ENCODE results near the gene AP4B1. TPM values are rescaled to one million over a fixed set of nuclear protein-coding genes. Genes with fewer than 3 reads are reported as not detected.
A peak's percentile ranks its signal among the peaks of the same experiment; 100 is the strongest.

AP4B1 gene
- total RNA-seq, 1 donor from 2014 or later = 10.0 TPM

DNA sequence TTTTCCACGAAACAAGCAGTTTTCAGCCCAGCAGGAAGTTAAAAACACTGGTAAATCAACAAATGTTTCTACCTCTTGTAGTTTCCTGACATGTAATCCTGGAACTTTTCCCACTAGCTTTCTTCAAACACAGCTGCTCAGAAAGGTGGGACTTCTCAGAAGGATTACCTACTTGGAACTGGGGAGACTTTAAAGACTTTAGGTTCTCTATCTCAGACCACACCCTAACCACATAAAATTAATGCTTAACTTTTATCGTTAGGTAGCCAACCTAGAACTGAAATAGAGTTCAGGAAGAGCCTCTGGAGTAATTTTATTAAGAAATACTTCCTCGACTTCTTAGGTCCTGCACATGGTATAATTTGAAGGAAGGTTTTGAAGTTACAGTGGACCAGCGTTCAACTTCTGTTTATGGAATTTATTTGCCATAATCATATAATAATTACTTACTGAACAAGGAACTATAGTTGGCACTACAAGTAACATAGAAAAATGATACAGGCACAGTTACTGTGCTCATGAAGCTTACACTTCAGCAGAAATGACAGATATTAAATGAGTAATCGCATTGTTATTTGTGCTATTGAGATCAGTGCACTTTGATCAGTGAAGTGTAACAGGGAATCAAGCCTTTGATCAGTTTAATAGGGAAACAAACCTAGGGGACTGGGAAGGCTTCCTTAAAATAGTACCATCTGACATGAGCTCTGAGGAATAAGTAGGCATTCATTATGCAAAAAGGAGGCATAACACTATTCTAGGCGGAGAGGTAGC is 17.0 kb downstream of the AP4B1 start, which contains the start of gene BCL2L15:
BCL2L15 (minus strand) TSS at position 180 of the 774 bp plus-strand sequence. CDS start 206 bp downstream, outside the sequence.
- H3K27me3 ChIP-seq (ENCODE audit: control insufficient read depth, insufficient read depth, low read length) = no peaks in the 10 kb centered on the region
- H3K4me3 ChIP-seq (ENCODE audit: low read depth, low read length) = no peak within 1 kb of the TSS

DNA sequence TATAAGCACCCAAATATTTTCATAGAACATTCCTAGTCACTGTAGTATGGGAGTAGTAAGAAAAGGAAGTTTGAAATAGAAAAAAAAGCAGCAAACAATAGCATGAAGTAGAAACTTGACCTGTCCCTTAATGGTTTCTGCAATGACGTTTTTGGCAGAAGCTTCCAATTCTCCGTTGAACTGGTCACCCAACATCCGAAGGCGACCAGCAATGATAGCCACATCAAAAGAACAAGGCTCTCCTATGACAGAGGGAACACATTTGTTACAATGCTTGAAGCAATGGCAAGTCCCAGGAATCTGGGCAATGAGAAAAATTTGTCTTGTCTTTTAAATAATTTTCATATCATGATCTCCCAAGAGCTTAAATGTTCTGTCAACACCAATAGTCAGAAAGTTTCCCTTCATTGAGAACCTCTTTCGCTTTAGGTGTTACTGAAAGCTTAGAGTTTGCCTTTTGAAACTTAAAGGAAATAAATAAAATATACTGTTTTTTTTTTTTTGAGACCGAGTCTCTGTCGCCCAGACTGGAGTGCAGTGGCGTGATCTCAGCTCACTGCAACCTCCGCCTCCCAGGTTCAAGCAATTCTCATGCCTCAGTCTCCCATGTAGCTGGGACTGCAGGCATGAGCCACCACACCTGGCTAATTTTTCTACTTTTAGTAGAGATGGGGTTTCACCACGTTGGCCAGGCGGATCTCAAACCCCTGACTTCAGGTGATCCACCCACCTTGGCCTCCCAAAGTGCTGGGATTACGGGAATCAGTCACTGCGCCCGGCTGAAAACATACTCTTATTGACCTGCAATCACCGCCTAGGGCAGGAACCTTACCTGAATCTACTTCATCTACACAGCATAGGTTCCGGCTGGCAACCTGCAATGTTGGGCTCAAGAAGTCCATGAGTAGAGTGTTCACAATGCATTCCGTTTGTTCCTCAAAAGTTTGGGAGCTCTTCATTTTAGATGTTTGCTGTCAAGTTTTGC is 17.9 kb downstream of the AP4B1 start:
- no peak for FAIRE-seq
- no peak for DNase-seq (ENCODE audit: low read depth)
- TF ChIP-seq, protein P1, sequence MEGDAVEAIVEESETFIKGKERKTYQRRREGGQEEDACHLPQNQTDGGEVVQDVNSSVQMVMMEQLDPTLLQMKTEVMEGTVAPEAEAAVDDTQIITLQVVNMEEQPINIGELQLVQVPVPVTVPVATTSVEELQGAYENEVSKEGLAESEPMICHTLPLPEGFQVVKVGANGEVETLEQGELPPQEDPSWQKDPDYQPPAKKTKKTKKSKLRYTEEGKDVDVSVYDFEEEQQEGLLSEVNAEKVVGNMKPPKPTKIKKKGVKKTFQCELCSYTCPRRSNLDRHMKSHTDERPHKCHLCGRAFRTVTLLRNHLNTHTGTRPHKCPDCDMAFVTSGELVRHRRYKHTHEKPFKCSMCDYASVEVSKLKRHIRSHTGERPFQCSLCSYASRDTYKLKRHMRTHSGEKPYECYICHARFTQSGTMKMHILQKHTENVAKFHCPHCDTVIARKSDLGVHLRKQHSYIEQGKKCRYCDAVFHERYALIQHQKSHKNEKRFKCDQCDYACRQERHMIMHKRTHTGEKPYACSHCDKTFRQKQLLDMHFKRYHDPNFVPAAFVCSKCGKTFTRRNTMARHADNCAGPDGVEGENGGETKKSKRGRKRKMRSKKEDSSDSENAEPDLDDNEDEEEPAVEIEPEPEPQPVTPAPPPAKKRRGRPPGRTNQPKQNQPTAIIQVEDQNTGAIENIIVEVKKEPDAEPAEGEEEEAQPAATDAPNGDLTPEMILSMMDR (IDR thresholded peaks at IDR 0.05; ENCODE audit: insufficient read depth, low read length, severe bottlenecking) = no peak
- no peaks in the 10 kb centered on the region for H3K27me3 ChIP-seq (ENCODE audit: control insufficient read depth, insufficient read depth, low read length)
- no peaks in the 10 kb centered on the region for H3K36me3 ChIP-seq (ENCODE audit: control insufficient read depth, insufficient read depth, low read length)
- H3K4me3 ChIP-seq (ENCODE audit: low read depth, low read length) = no peak overlapping the region

More for the DNA sequence above, 17.0 kb downstream of the AP4B1 start, which contains the start of gene BCL2L15:
- TF ChIP-seq, protein P1 (IDR thresholded peaks at IDR 0.05; ENCODE audit: insufficient read depth, low read length, severe bottlenecking) = no peak
- DNase-seq (ENCODE audit: low read depth) (peak; percentile 32), FAIRE-seq (no peak)
- H3K36me3 ChIP-seq (ENCODE audit: control insufficient read depth, insufficient read depth, low read length) = no peaks in the 10 kb centered on the region

DNA sequence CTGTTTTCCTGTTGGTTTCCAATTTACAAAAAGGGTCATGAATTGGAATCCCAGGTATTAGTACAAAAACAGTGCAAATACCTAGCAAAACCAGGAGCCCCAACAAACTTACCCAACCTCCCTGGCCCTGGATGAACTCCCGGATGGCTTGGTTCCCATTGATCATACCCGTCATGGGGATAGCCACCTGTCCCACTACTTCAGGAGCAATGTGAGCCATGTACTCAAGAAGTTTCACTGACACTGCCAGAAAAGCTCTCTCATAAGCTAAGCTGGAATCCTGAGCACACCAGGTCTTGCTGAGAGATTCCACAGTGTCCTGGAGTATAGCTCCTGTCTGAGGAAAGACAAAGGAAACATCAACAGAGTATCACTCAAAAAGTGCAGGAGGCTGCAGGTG is 22.9 kb downstream of the AP4B1 start:
- no peak overlapping the region for H3K4me3 ChIP-seq (ENCODE audit: low read depth, low read length)
- TF ChIP-seq, protein P1 (IDR thresholded peaks at IDR 0.05; ENCODE audit: insufficient read depth, low read length, severe bottlenecking) = no peak
- no peaks in the 10 kb centered on the region for H3K36me3 ChIP-seq (ENCODE audit: control insufficient read depth, insufficient read depth, low read length)
- H3K27me3 ChIP-seq (ENCODE audit: control insufficient read depth, insufficient read depth, low read length) = no peaks in the 10 kb centered on the region
- DNase-seq (ENCODE audit: low read depth) (no peak), FAIRE-seq (no peak)

DNA sequence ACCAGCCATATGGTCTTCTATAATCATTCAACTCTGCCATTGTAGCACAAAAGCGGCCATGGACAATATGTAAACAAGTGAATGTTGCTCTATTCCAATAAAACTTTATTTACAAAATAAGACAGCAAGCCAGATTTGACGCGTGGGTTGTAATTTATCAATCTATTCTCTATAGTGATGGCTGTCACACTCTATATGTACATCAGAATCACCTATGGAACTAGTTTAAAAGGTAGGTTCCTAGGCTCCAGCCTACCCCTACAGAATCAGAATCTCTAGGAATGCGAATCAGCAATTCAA is 24.9 kb downstream of the AP4B1 start:
- Histone ChIP-seq H3K4me3 (ENCODE audit: low read depth, low read length) (no peak overlapping the region), H3K27me3 (ENCODE audit: control insufficient read depth, insufficient read depth, low read length) (no peaks in the 10 kb centered on the region), H3K36me3 (ENCODE audit: control insufficient read depth, insufficient read depth, low read length) (no peaks in the 10 kb centered on the region)
- FAIRE-seq (no peak), DNase-seq (ENCODE audit: low read depth) (no peak)
- TF ChIP-seq, protein P1 (IDR thresholded peaks at IDR 0.05; ENCODE audit: insufficient read depth, low read length, severe bottlenecking) = no peak

DNA sequence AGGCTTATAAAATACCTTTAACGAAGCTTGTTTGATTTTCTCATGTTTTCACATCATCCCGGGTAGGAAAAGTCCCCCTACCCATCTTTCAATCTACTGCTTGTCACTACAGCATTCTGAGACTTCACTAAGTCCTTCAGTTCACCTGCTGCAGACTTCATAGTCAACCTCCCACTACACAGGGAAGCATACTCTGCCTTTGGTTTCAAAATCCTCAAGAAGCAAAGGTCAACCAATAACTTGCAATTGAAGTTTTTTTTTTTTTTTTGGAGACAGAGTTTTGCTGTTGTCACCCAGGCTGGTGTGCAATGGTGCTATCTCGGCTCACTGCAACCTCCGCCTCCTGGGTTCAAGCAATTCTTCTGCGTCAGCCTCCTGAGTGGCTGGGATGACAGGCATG is 28.4 kb downstream of the AP4B1 start:
- Histone ChIP-seq H3K27me3 (ENCODE audit: control insufficient read depth, insufficient read depth, low read length) (no peaks in the 10 kb centered on the region), H3K4me3 (ENCODE audit: low read depth, low read length) (no peak overlapping the region), H3K36me3 (ENCODE audit: control insufficient read depth, insufficient read depth, low read length) (no peaks in the 10 kb centered on the region)
- DNase-seq (ENCODE audit: low read depth) (no peak), FAIRE-seq (no peak)
- TF ChIP-seq, protein P1 (IDR thresholded peaks at IDR 0.05; ENCODE audit: insufficient read depth, low read length, severe bottlenecking) = no peak
